SH-SY5Y (cell line): Measurements from ENCODE around the gene ACTA1.

Experiments used
- GATA2 ChIP-seq: IDR thresholded peaks from 2 replicates; pipeline ENCODE4 v1.6.1; 2011; ENCODE audit warnings: mild to moderate bottlenecking, low read depth, low read length
- GATA3 ChIP-seq: IDR thresholded peaks from 2 replicates; pipeline ENCODE4 v1.6.1; 2011; ENCODE audit warnings: low read depth, mild to moderate bottlenecking, low read length, moderate library complexity

The ACTA1 gene

DNA sequence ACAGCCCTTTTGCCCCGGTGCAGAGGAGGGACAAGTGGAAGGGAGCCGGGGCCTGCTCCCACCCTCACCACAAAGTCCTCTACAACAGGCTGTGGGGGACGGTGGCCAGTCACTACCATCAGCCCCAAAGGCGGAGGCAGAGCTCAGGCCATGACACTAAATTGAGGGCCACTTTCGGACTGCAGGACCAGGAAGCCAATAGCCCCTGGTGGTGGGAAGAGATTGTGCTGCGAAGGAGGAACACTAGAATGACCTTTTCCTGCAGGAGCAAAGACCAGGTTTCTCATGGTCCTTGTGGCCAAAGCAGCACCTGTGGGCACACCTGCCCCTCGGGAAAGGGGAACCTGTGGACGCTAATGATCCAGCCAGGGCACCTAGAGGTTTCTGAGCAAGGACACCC is 30.3 kb downstream of the ACTA1 start:
- TF ChIP-seq GATA3 (no peak), GATA2 (no peak)

GRCh38 chr1:229402993-229403392 is 30.9 kb downstream of the ACTA1 start:
- TF ChIP-seq GATA2, result no peak
- TF ChIP-seq GATA3, result no peak

DNA sequence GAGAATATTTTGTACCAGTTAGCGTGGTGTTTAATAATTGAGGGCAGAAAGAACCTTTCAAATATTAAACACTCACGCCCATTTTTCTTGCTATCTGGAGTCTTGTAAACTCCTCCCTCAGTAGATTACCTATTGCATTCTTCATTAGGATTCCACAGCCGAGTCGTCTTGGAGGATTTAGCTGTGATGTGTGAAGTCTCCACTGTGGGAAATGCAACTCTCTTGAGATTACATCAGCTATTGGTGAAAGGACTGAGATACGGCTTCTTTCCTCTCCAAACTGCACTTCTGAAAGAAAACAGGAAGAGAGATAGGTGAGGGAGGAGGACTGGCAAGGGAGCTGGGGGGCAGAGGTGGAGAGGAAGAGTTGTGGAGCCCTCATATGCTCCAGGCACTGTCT is 36.1 kb downstream of the ACTA1 start:
- no peak for TF ChIP-seq GATA2
- no peak for TF ChIP-seq GATA3

GRCh38 chr1:229396585-229397206 is 37.2 kb downstream of the ACTA1 start:
- TF ChIP-seq GATA2 (no peak), GATA3 (no peak)

DNA sequence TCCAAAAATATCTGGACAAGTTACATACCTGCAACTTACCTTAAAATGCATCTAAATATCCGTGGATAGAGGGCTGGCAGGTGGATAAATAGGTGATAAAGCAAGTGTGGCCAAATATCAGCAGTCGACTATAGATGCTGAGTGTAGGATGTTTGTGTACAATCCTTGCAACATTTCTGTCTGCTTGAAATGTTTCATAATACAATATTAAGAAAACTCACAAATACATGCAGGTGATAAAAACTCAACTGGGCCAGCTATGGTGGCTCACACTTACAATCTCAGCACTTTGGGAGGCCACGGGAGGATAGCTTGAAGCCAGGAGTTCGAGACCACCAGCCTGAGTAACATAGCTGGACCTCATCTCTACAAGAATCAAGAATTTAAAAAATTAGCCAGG is 41.0 kb downstream of the ACTA1 start:
- TF ChIP-seq GATA3, result no peak

DNA sequence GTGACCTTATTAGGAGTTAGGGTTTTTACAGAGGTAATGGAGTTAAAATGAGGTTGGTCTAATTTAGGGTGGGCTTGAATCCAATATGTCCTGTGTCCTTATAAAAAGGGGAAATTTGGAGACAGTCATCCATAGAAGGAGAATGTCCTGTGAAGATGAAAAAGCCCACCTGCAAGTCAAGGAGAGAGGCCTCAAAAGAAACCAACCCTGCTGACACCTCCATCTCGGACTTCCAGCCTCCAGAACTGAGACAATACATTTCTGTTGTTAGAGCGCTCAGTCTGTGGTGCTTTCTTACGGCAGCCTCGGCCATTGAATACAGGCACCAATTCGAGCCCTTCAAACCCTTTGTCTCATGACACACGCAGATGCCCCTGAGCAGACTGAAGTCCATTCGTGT is 43.8 kb downstream of the ACTA1 start:
- TF ChIP-seq GATA3 (no peak), GATA2 (no peak)

- no peak for TF ChIP-seq GATA2
- TF ChIP-seq GATA3, result no peak
Measured at GRCh38 chr1:229388897-229389580, 44.9 kb downstream of the ACTA1 start.

GRCh38 chr1:229385853-229386456 is 47.9 kb downstream of the ACTA1 start:
- TF ChIP-seq GATA2 (no peak), GATA3 (no peak)

DNA sequence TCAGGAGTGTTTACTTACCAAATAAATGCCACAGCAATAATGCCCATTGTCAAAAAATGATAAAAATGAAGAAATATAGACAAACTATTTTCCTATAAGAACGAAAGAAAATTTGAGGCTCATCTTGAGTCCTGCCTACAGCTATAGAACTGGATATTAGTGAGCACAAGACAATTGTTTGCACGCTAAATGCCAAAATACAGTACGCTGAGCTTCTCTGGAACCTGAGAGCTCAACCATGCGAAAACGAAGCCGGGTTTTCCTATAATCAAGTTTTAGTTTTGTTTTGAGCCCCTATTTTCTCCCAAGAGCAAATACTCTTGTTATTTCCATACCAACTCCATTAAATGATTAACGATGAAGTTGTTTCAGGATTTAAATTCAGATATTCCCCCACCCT is 49.1 kb downstream of the ACTA1 start:
- TF ChIP-seq GATA2, result no peak
- TF ChIP-seq GATA3, result no peak

DNA sequence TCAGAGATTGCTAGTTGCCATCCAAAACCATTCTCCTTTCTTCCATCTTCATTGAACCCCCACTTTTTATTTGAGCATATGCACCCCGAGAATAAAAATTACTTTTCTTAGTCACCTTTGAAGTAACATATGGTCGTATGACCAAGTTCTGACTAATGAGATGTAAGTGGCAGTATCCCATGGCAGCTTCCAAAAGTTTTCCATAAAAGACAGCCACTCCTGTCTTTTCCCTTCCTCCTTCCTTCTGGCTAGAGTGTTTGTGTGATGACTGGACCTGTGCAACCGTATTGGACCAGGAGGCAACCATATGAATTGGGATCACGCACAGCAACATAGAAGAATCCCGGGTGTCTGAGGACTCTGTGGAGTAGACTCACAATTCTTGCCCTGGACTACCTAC is 49.9 kb downstream of the ACTA1 start:
- TF ChIP-seq GATA3, result no peak
- no peak for TF ChIP-seq GATA2

GRCh38 chr1:229383188-229383587 is 50.7 kb downstream of the ACTA1 start:
- TF ChIP-seq GATA3, result no peak
